NCI-H226 (cell line): ENCODE data around the gene TSPAN18.

Experiments used
- DNase-seq: peaks from one replicate; pipeline ENCODE4 v3.0.0-alpha.2; 2015

TSPAN18 gene

DNA sequence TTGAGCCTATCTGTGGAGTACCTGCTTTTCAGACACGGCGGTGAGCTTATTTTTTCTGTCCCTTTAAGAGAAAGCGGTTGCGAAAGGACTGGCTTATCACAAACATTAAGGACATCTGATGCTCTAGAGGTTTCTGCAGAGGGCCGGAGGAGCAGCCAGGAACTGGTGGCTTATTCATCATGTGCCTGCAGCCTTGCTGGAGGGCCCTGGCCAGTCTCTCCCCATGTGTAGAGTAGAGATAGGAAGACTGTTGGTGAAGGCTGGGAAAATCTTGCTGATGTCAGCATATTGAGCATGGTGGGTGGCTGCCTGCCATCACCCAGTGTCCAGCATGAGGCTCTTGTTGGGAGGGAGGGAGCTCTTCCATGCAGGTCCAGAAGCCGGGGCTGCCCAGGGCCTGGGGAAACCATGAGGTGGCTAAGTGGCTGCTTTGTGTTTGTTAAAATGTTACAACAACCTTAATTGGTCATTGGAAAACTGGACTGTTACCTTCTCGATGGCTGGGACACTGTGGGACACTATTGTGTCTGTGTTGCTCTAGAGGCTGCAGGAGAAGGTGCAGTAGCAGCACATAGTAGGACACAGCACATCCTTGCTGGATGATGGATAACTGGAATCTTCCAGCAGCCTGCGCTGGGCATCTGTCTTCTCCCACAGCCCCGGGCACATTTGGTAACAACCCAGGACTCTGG, 54.3 kb downstream of the TSPAN18 start:
- DNase-seq = no peak

GRCh38 chr11:44781655-44782054, 54.9 kb downstream of the TSPAN18 start:
- DNase-seq = no peak

- DNase-seq = no peak
These were observed 55.7 kb downstream of the TSPAN18 start for GRCh38 chr11:44782478-44782877.

GRCh38 chr11:44784436-44784760, 57.6 kb downstream of the TSPAN18 start:
- no peak for DNase-seq

- no peak for DNase-seq
These were observed 58.1 kb downstream of the TSPAN18 start for GRCh38 chr11:44784851-44785250.

GRCh38 chr11:44785856-44786607, 59.3 kb downstream of the TSPAN18 start:
- DNase-seq = no peak

- no peak for DNase-seq
These were observed 60.3 kb downstream of the TSPAN18 start for GRCh38 chr11:44787070-44787469.

GRCh38 chr11:44787981-44788380, 61.2 kb downstream of the TSPAN18 start:
- DNase-seq = no peak

GRCh38 chr11:44788536-44789261, 61.9 kb downstream of the TSPAN18 start:
- DNase-seq = no peak

- no peak for DNase-seq
These were observed 62.7 kb downstream of the TSPAN18 start for GRCh38 chr11:44789496-44789895.

DNA sequence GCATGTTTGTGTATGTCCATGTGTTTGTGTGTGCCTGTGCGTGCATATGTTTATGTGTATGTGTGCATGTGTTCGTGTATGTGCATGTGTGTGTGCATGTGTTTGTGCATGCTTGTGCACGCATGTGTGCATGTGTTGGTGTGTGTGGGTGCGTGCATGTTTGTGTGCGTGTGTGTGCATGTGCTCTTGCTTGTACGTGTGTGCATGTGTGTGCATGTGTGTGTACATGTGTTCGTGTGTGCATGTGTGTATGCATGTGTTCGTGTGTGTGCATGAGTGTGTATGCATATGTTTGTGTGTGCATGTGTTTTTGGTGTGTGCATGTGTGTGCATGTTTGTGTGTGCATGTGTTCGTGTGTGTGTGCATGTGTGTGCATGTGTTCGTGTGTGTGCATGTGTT, 63.4 kb downstream of the TSPAN18 start:
- DNase-seq = no peak

GRCh38 chr11:44791316-44791925, 64.7 kb downstream of the TSPAN18 start:
- DNase-seq = no peak

GRCh38 chr11:44792171-44792570, 65.4 kb downstream of the TSPAN18 start:
- DNase-seq = no peak

DNA sequence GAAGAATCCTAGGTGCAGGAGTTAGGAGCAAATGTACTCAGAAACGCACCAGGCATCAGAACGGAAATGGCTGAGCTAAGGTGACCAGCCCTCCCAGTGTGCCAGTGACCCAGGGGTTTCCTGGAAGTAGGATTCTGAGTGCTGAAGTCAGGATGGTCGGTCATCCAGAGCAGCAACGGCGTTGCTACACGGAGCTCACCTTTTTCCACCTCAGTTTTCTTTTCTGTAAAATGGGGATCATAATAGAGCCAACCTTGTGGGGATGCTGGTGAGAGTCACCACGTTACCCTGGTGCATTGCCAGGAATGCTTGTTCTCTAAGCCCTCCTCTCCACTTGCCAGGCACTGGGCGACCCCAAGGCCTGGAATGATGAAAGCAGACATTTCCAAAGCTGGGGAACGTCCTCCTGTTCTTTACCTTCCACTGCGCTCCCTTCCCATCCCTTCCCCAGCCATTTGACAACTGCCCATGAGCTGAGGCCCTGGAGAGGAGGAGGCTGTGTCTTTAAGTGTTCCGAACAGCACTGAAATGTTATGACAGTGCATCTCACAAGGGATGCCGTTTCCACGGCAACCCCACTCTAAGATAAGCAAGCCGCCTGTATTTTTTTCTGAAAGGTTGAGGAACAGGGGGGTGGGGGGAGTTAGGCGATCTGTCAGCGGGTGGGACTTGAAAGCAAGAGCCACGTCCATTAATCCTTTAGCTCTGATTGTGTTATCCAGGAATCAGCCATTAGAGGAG, 66.8 kb downstream of the TSPAN18 start:
- DNase-seq = no peak

DNA sequence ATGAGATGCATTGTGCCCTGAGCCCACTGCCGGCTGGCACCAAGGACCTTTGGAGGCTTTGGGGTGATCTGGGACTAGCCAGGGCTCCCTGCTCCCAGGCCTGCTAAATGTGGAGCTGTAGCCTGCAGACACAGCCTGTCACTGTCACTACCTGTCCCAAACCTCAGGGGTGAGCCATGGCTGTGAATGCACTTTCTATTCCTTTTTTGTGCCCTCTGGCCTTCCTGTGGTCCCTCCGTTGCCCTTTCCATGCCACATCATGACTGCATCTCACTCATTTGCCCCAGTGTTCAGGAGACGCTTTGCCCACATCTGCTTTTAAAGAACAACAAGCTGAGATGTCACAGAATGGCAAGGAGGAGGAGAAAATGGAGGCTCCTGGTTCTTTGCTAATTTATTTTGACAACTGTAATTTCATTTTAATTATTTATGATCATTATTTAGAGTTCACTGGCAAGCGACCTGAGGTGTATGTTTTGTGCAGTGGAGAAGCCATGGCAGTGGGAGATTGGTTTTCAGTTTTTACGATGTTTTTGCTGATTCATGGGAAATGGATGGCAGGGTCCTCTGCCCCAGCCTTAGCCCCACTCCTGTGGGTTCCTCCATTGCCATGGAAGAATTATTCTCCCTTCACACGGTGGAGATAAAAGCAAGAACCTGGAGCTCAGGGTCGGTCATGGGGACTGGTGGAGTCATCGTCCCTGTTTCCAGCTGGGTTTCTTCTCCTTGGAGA, 69.2 kb downstream of the TSPAN18 start:
- DNase-seq = no peak

DNA sequence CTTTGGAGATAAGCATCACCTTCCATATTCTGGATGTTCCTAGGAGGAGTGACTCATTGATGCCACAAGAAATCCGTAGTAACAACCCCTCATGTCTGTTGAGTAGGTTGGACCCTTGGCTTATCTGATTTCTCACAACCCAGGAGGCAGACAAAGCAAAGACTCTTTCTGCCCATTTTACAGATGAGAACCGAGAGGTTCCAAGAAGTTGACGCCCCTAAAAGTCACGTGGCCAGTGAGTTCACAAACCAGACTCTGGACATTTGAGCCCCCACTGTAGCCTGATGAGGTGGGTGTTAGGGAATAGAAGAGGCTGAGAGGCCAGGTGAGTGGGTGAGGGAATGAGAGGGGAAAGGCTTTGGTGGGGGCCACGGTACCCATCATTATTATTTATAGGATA, 70.3 kb downstream of the TSPAN18 start:
- no peak for DNase-seq

DNA sequence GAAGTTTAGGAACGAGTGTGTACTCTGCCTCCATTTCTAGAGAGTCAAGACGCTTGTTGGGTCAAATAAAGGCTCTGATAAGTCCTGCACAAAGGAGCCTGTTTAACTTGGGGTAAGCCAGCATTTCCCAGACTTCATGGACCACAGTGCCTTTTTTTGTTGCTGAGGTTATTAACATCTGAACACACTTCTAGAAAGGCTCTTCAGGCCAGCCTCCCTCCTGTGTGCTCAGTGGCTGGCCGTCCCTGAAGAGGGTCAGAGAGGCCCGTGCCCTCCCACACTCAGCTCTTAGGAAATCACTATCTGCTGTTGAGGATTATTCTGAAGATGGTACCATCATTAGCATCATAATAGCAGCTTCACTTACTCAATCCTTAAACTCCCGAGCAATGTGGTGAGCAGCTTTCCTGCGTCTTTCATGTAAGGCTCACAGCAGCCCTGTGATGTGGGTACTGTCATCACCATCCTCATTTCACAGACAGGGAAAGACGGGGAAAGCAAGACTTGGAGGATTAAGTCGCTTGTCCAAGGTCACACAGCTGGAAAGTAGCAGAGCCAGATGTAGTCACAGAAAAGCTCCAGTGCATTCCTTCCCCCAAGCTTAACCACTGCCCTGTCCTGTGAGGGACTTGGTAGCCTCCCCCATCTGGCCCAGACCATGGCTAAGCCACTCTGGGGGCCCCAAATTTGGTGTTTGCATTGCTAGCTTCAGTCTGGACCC, 71.3 kb downstream of the TSPAN18 start:
- no peak for DNase-seq

- DNase-seq = no peak
These were observed 71.8 kb downstream of the TSPAN18 start for GRCh38 chr11:44798607-44798972.

DNA sequence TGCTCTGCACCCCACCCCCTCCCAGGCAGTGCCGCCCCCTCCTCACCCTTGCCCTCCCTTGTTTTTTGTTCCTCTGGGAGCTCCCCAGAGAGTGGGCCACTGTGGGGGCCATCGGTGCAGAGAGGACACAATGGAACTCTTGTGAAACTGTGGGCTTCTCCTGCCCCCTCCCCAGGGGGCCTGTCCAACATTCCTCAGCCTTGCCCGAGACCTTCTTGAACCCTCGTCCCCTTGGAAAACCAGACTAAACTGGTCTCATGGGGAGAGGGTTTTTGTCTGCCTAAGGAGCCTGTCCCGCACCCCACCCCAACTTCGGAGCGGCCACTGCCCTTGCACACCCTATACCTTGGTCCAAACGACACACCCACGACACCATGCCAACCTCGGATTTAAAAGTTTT, 72.2 kb downstream of the TSPAN18 start:
- DNase-seq = no peak

GRCh38 chr11:44802347-44802746, 75.6 kb downstream of the TSPAN18 start:
- no peak for DNase-seq

DNA sequence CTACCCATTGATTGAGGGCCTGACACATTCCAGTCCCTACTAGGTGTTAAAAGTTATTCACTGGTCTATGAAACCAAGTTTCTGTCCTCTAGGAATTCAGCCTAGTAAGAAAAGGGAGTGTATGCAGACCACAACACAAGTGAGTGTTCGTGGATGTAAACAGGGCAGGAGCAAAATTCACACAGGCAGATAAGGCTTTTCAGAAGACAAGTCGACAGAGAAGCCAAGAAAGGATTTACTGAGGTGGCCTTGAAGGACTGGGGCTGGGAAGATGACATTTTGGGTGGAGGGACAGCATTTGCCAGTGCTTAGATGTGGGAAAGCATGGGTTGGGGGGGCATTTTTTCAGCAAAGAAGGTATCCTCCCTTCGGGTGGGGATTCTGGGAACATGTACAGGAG, 76.2 kb downstream of the TSPAN18 start:
- DNase-seq = no peak
